NCI-H2196 treated with DMSO at 0.1 percent for 48 hours (cell line): ENCODE results near the gene PTPRR.

Experiments used
- DNase-seq: peaks from one replicate; lab custom pipeline; 2025; ENCODE audit not compliant: unreplicated experiment; lab: John Stamatoyannopoulos, UW

The PTPRR gene

GRCh38 chr12:70806043-70806442, 114.5 kb downstream of the PTPRR start:
- DNase-seq = no peak

GRCh38 chr12:70798016-70798783, 122.3 kb downstream of the PTPRR start:
- DNase-seq = no peak

GRCh38 chr12:70796989-70797388, 123.5 kb downstream of the PTPRR start:
- no peak for DNase-seq

- no peak for DNase-seq
Measured at GRCh38 chr12:70795608-70796007, 124.9 kb downstream of the PTPRR start.

- DNase-seq = no peak
Measured at GRCh38 chr12:70794131-70794530, 126.4 kb downstream of the PTPRR start.

- no peak for DNase-seq
Measured at GRCh38 chr12:70788774-70789173, 131.8 kb downstream of the PTPRR start.

- no peak for DNase-seq
Measured at GRCh38 chr12:70787612-70788011, 132.9 kb downstream of the PTPRR start.

GRCh38 chr12:70785896-70786295, 134.6 kb downstream of the PTPRR start:
- no peak for DNase-seq

- no peak for DNase-seq
Measured at GRCh38 chr12:70784042-70784668, 136.4 kb downstream of the PTPRR start.

- DNase-seq = no peak
Measured at GRCh38 chr12:70783455-70783854, 137.1 kb downstream of the PTPRR start.

GRCh38 chr12:70779250-70779649, 141.3 kb downstream of the PTPRR start:
- DNase-seq = no peak

GRCh38 chr12:70774055-70774454, 146.5 kb downstream of the PTPRR start:
- DNase-seq = no peak

GRCh38 chr12:70772836-70773235, 147.7 kb downstream of the PTPRR start:
- no peak for DNase-seq

GRCh38 chr12:70771581-70771980, 149.0 kb downstream of the PTPRR start:
- DNase-seq = no peak

- DNase-seq = no peak
Measured at GRCh38 chr12:70763666-70764065, 156.9 kb downstream of the PTPRR start.

- DNase-seq = no peak
Measured at GRCh38 chr12:70762000-70762399, 158.5 kb downstream of the PTPRR start.

GRCh38 chr12:70759161-70759918, 161.2 kb downstream of the PTPRR start:
- no peak for DNase-seq

- DNase-seq = no peak
Measured at GRCh38 chr12:70758494-70758845, 162.1 kb downstream of the PTPRR start.

GRCh38 chr12:70757830-70758493, 162.6 kb downstream of the PTPRR start:
- DNase-seq = no peak

- no peak for DNase-seq
Measured at GRCh38 chr12:70756791-70757190, 163.7 kb downstream of the PTPRR start.

- no peak for DNase-seq
Measured at GRCh38 chr12:70756118-70756517, 164.4 kb downstream of the PTPRR start.
